Neutrophil (primary cell): ENCODE measurements around the gene DBN1.
A peak's percentile ranks its signal among the peaks of the same experiment; 100 is the strongest.

Experiments used
- H3K27ac ChIP-seq: fragments of 200-600 bp; sonication (generic); 2 replicates; pipeline ENCODE4 v1.5.1; 2016; ENCODE audit warnings: mild to moderate bottlenecking, moderate library complexity
- H3K27me3 ChIP-seq: fragments of 200-600 bp; sonication (generic); 2 replicates; pipeline ENCODE4 v1.6.0; 2016; ENCODE audit warnings: mild to moderate bottlenecking
- H3K36me3 ChIP-seq: fragments of 200-600 bp; sonication (generic); 2 replicates; pipeline ENCODE4 v1.5.1; 2017
- H3K4me1 ChIP-seq, 2 experiments: fragments of 200-600 bp in 1 of 2; sonication (generic) in 1 of 2; 1 replicate in 1 of 2; 2 replicates in 1 of 2; pipeline versions ENCODE4 v1.5.1 to v1.6.1; 2013 to 2016; ENCODE audit warnings: low read depth in 1 of 2, low read length in 1 of 2, mild to moderate bottlenecking in 1 of 2, moderate library complexity in 1 of 2; ENCODE audit not compliant: control insufficient read depth in 1 of 2, insufficient read depth in 1 of 2
- H3K4me3 ChIP-seq, 2 experiments: fragments of 200-600 bp in 1 of 2; sonication (generic) in 1 of 2; 1 replicate in 1 of 2; 2 replicates in 1 of 2; pipeline ENCODE4 v1.5.1; 2013 to 2016; ENCODE audit warnings: low read depth in 1 of 2, low read length in 1 of 2, mild to moderate bottlenecking in 1 of 2, moderate library complexity in 1 of 2
- H3K9me3 ChIP-seq: fragments of 200-600 bp; sonication (generic); 2 replicates; pipeline ENCODE4 v1.5.1; 2016
- CTCF ChIP-seq: fragments of 200-600 bp; sonication (generic); IDR thresholded peaks from 2 replicates; pipeline ENCODE4 v1.5.1; 2016; ENCODE audit warnings: antibody characterized with exemption

DBN1 gene

DNA sequence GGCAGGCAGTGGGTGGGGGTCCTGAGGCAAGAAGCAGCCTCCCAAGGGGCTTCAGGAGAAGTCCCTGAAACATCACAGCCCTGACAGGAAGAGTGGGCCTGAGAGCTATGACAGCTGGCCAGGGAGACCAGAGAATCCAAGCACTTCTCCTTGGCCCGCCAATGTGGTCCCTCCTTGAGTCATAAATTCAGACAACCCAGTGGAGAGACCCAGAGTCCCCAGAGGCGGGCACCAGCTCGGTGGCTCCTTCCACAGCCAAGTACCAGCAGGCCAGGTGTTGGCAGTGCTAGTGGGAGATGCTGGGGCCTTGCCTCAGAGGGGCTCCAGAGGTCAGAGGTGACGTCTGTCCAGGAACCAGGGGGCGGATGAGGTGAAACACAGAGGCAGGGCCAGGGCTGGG lies 37.7 kb upstream of the DBN1 start:
- TF ChIP-seq CTCF = no peak
- Histone ChIP-seq H3K27me3 (no peaks in the 10 kb centered on the region), H3K4me1 (peaks cover 50 to 67% of the 10 kb centered on the region in 2 experiments), H3K9me3 (no peaks in the 10 kb centered on the region), H3K27ac (peak overlapping the region; percentile 99), H3K36me3 (peaks cover 51% of the 10 kb centered on the region), H3K4me3 (peak overlapping the region; percentile 88 to 100)

DNA sequence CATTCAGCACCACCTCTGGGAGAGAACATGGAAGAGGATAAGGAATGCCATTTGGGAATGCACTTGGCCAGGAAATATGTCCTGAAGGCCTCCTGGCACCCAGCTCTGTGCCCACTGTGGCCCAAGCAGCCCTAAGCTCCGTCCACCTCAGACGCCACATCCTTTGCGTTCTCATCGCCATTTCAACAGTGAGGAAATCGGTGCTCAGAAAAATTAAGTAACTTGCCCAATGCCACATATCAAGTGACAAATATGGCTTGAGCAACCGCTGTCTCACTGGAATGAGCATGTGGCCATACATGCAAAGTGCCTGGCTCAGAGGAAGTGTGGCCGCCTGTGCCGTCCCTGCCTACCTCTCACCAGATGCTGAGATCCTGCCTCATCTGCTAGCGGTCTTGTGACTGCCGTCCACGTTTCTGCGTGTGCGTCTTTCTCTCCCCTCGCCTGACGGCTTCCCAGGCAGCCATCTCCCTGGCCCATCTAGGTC lies 37.2 kb upstream of the DBN1 start:
- H3K36me3 ChIP-seq = peaks cover 56% of the 10 kb centered on the region
- peak overlapping the region; percentile 88 to 100 for H3K4me3 ChIP-seq
- H3K4me1 ChIP-seq = peaks cover 50 to 65% of the 10 kb centered on the region in 2 experiments
- TF ChIP-seq CTCF = peak; percentile 54
- H3K9me3 ChIP-seq = no peaks in the 10 kb centered on the region
- H3K27ac ChIP-seq = peak overlapping the region; percentile 99
- no peaks in the 10 kb centered on the region for H3K27me3 ChIP-seq

GRCh38 chr5:177509991-177510566 lies 36.6 kb upstream of the DBN1 start:
- peak overlapping the region; percentile 99 for H3K27ac ChIP-seq
- H3K9me3 ChIP-seq = no peaks in the 10 kb centered on the region
- peaks cover 54 to 65% of the 10 kb centered on the region in 2 experiments for H3K4me1 ChIP-seq
- H3K4me3 ChIP-seq = peak overlapping the region; percentile 88 to 100
- no peak for TF ChIP-seq CTCF
- peaks cover 61% of the 10 kb centered on the region for H3K36me3 ChIP-seq
- H3K27me3 ChIP-seq = no peaks in the 10 kb centered on the region

DNA sequence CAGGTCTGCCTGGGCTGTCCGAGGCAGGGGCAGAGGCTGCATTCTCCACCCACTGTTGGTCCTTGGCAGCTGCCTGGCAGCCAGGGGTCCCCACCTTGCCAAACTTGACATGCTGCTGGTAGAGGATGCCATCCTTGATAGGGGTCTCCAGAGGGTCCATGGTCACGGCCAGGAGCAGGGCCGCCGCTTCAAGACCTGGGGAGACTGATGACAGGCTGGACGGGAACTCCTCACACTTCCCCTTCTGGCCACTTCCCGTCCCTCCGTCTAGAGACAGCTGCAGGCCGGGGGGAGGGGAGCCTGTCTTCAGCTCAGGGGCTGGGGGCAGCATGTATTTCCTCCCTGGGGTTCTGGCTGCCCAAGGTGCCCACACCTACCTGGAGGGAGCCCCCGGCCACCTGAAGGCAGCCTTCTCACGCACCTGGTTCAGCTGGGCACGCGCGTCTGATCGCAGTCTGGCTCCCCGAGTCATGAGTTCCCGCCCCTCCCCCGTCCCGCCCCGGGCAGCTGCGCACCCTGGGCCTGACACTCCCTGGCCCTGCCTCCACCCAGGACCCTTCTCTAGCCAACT lies 36.0 kb upstream of the DBN1 start, which contains the start of gene DOK3:
Gene DOK3, minus strand, starts transcription at position 446 of the 571 bp plus-strand sequence. Its CDS starts 286 bp downstream, at position 160.
- peak within 1 kb of the TSS; percentile 88 to 100 for H3K4me3 ChIP-seq
- peak; percentile 50 for TF ChIP-seq CTCF
- H3K27ac ChIP-seq = peak within 1 kb of the TSS; percentile 99
- no peaks in the 10 kb centered on the region for H3K27me3 ChIP-seq
- H3K4me1 ChIP-seq = peaks cover 56 to 67% of the 10 kb centered on the region in 2 experiments
- no peaks in the 10 kb centered on the region for H3K9me3 ChIP-seq
- peaks cover 61% of the 10 kb centered on the region for H3K36me3 ChIP-seq

- Histone ChIP-seq H3K36me3 (peaks cover 64% of the 10 kb centered on the region), H3K9me3 (no peaks in the 10 kb centered on the region), H3K27ac (peak overlapping the region; percentile 99), H3K4me3 (peak overlapping the region; percentile 88 to 100), H3K27me3 (no peaks in the 10 kb centered on the region), H3K4me1 (peaks cover 56 to 67% of the 10 kb centered on the region in 2 experiments)
- TF ChIP-seq CTCF = no peak
These were observed 35.4 kb upstream of the DBN1 start for GRCh38 chr5:177508837-177509236.
